AG09319 (cell line): ENCODE data around the gene NUDCD2.

Experiments
- DNase-seq: peaks from one replicate; pipeline ENCODE4 v3.0.0-alpha.2; 2010; ENCODE audit warnings: low read depth; ENCODE audit errors: extremely low read depth
- TF ChIP-seq, protein P1 (sequence below): IDR thresholded peaks from 2 replicates; pipeline ENCODE4 v1.5.1; 2011; ENCODE audit warnings: low read depth, mild to moderate bottlenecking, inconsistent platforms, low read length, moderate library complexity

Gene NUDCD2

GRCh38 chr5:163451489-163451888 is 8.4 kb downstream of the NUDCD2 start:
- TF ChIP-seq, protein P1, sequence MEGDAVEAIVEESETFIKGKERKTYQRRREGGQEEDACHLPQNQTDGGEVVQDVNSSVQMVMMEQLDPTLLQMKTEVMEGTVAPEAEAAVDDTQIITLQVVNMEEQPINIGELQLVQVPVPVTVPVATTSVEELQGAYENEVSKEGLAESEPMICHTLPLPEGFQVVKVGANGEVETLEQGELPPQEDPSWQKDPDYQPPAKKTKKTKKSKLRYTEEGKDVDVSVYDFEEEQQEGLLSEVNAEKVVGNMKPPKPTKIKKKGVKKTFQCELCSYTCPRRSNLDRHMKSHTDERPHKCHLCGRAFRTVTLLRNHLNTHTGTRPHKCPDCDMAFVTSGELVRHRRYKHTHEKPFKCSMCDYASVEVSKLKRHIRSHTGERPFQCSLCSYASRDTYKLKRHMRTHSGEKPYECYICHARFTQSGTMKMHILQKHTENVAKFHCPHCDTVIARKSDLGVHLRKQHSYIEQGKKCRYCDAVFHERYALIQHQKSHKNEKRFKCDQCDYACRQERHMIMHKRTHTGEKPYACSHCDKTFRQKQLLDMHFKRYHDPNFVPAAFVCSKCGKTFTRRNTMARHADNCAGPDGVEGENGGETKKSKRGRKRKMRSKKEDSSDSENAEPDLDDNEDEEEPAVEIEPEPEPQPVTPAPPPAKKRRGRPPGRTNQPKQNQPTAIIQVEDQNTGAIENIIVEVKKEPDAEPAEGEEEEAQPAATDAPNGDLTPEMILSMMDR = no peak
- no peak for DNase-seq

GRCh38 chr5:163448491-163448890 is 11.4 kb downstream of the NUDCD2 start:
- DNase-seq = no peak
- TF ChIP-seq, protein P1 = no peak

GRCh38 chr5:163447875-163448274 is 12.0 kb downstream of the NUDCD2 start:
- DNase-seq = no peak
- TF ChIP-seq, protein P1 = no peak

- TF ChIP-seq, protein P1 = no peak
- DNase-seq = no peak
Observed at GRCh38 chr5:163447191-163447590, 12.7 kb downstream of the NUDCD2 start.

- TF ChIP-seq, protein P1 = no peak
- DNase-seq = no peak
Observed at GRCh38 chr5:163445345-163445744, 14.6 kb downstream of the NUDCD2 start.

GRCh38 chr5:163444526-163444925 is 15.4 kb downstream of the NUDCD2 start:
- TF ChIP-seq, protein P1 = no peak
- no peak for DNase-seq

GRCh38 chr5:163440954-163441353 is 18.9 kb downstream of the NUDCD2 start:
- TF ChIP-seq, protein P1 = no peak
- DNase-seq = no peak
